ENCODE results near the gene BAIAP2L1. TPM values are rescaled to one million over a fixed set of nuclear protein-coding genes. Genes with fewer than 3 reads are reported as not detected.

BAIAP2L1 gene
- total RNA-seq, 1 donor from 2014 or later: 35.1 TPM

- H3K4me3 ChIP-seq: no peak overlapping the region
- Mint-ChIP-seq H3K27ac (no peak overlapping the region), H3K4me3 (no peak overlapping the region), H3K9me3 (no peaks in the 10 kb centered on the region), H3K4me1 (peaks cover 19% of the 10 kb centered on the region), H3K36me3 (peaks cover 7% of the 10 kb centered on the region), H3K27me3 (ENCODE audit: insufficient read depth, low read depth) (peaks cover 3% of the 10 kb centered on the region)
- H3K27ac ChIP-seq: no peak overlapping the region
- no peaks in the 10 kb centered on the region for H3K36me3 ChIP-seq
- no peak overlapping the region for H2AFZ ChIP-seq (replicated peaks)
- peaks cover 8% of the 10 kb centered on the region for H3K4me1 ChIP-seq
- no peaks in the 10 kb centered on the region for H3K9me3 ChIP-seq (ENCODE audit: low read depth)
- H3K27me3 ChIP-seq: no peaks in the 10 kb centered on the region
- H3K9ac ChIP-seq: no peak overlapping the region
- H3K4me2 ChIP-seq: no peak overlapping the region
- no peaks in the 10 kb centered on the region for H3F3A ChIP-seq (ENCODE audit: low read depth)
- no peak for DNase-seq (ENCODE audit: low spot score)
- TF ChIP-seq EZH2 (IDR thresholded peaks at IDR 0.05): no peak
- TF ChIP-seq CTCF (IDR thresholded peaks at IDR 0.05): no peak
- no peak for TF ChIP-seq EZH2phosphoT487 (IDR thresholded peaks at IDR 0.05)
- peaks cover 67% of the 10 kb centered on the region for H3K79me2 ChIP-seq (ENCODE audit: low read depth)
- H4K20me1 ChIP-seq (ENCODE audit: low read depth): peaks cover 78% of the 10 kb centered on the region
These were observed 114.8 kb downstream of the BAIAP2L1 start for GRCh38 chr7:98286093-98286539.

GRCh38 chr7:98285157-98286092 lies 115.5 kb downstream of the BAIAP2L1 start:
- Mint-ChIP-seq H3K9me3 (no peaks in the 10 kb centered on the region), H3K4me1 (peaks cover 22% of the 10 kb centered on the region), H3K36me3 (peaks cover 7% of the 10 kb centered on the region), H3K27ac (no peak overlapping the region), H3K27me3 (ENCODE audit: insufficient read depth, low read depth) (peaks cover 3% of the 10 kb centered on the region), H3K4me3 (peak overlapping the region; percentile 41)
- Histone ChIP-seq H3K4me1 (peaks cover 8% of the 10 kb centered on the region), H3F3A (ENCODE audit: low read depth) (peaks cover 6% of the 10 kb centered on the region), H3K79me2 (ENCODE audit: low read depth) (peaks cover 67% of the 10 kb centered on the region), H3K9me3 (ENCODE audit: low read depth) (no peaks in the 10 kb centered on the region), H3K4me3 (no peak overlapping the region), H3K4me2 (no peak overlapping the region), H3K27me3 (no peaks in the 10 kb centered on the region), H3K27ac (no peak overlapping the region), H3K9ac (no peak overlapping the region), H3K36me3 (no peaks in the 10 kb centered on the region), H2AFZ (replicated peaks) (no peak overlapping the region), H4K20me1 (ENCODE audit: low read depth) (peaks cover 78% of the 10 kb centered on the region)
- no peak for TF ChIP-seq EZH2phosphoT487 (IDR thresholded peaks at IDR 0.05)
- no peak for TF ChIP-seq CTCF (IDR thresholded peaks at IDR 0.05)
- TF ChIP-seq EZH2 (IDR thresholded peaks at IDR 0.05): no peak
- DNase-seq (ENCODE audit: low spot score): no peak

GRCh38 chr7:98284335-98285036 lies 116.4 kb downstream of the BAIAP2L1 start:
- Mint-ChIP-seq H3K36me3 (peaks cover 7% of the 10 kb centered on the region), H3K9me3 (no peaks in the 10 kb centered on the region)
- H3K4me2 ChIP-seq: peak overlapping the region; percentile 97

More at GRCh38 chr7:98284335-98285036, 116.4 kb downstream of the BAIAP2L1 start:
- H3K4me3 ChIP-seq: no peak overlapping the region
- peaks cover 8% of the 10 kb centered on the region for H3K4me1 ChIP-seq
- no peak overlapping the region for H3K27ac ChIP-seq
- peak overlapping the region; percentile 55 for H3K4me3 Mint-ChIP-seq
- peaks cover 63% of the 10 kb centered on the region for H3K79me2 ChIP-seq (ENCODE audit: low read depth)
- peaks cover 22% of the 10 kb centered on the region for H3K4me1 Mint-ChIP-seq
- H3K27me3 Mint-ChIP-seq (ENCODE audit: insufficient read depth, low read depth): peaks cover 3% of the 10 kb centered on the region
- peaks cover 74% of the 10 kb centered on the region for H4K20me1 ChIP-seq (ENCODE audit: low read depth)
- no peak overlapping the region for H2AFZ ChIP-seq (replicated peaks)
- no peak overlapping the region for H3K9ac ChIP-seq
- DNase-seq (ENCODE audit: low spot score): no peak
- H3K9me3 ChIP-seq (ENCODE audit: low read depth): no peaks in the 10 kb centered on the region
- TF ChIP-seq EZH2 (IDR thresholded peaks at IDR 0.05) (no peak), EZH2phosphoT487 (IDR thresholded peaks at IDR 0.05) (no peak), CTCF (IDR thresholded peaks at IDR 0.05) (no peak)
- no peaks in the 10 kb centered on the region for H3K36me3 ChIP-seq
- H3K27ac Mint-ChIP-seq: peak overlapping the region; percentile 50
- no peaks in the 10 kb centered on the region for H3K27me3 ChIP-seq
- H3F3A ChIP-seq (ENCODE audit: low read depth): peaks cover 8% of the 10 kb centered on the region
